Natural killer cell (primary cell): Measurements from ENCODE around the gene FGL2. TPM values are rescaled to one million over a fixed set of nuclear protein-coding genes. Genes with fewer than 3 reads are reported as not detected.

ENCODE experiments used
- ATAC-seq, 3 donors: fragments of 150-1000 bp in 2 of 3; fragments of 200-7000 bp in 1 of 3; cut with Tn5 transposase; 1 replicate in 1 of 3; 2 replicates in 2 of 3; pipeline ENCODE4 v1.10.0; 2021; ENCODE audit warnings: mild to moderate bottlenecking in 2 of 3, moderate library complexity in 2 of 3
- DNase-seq, 2 donors: peaks; one replicate each; pipeline versions ENCODE4 v3.0.0 to v3.0.0-alpha.2; 2013 to 2021; ENCODE audit warnings: mixed read lengths in 1 of 2
- H3K27ac ChIP-seq: one replicate; pipeline ENCODE4 v1.5.1; 2013; ENCODE audit warnings: mild to moderate bottlenecking, low read length
- H3K27me3 ChIP-seq: one replicate; pipeline ENCODE4 v1.6.1; 2013; ENCODE audit warnings: low read length; ENCODE audit not compliant: control insufficient read depth, insufficient read depth
- H3K36me3 ChIP-seq: one replicate; pipeline ENCODE4 v1.6.1; 2013; ENCODE audit warnings: low read length; ENCODE audit not compliant: control insufficient read depth, insufficient read depth
- H3K4me1 ChIP-seq: one replicate; pipeline ENCODE4 v1.6.1; 2013; ENCODE audit warnings: low read length; ENCODE audit not compliant: control insufficient read depth, insufficient read depth
- H3K4me3 ChIP-seq: one replicate; pipeline ENCODE4 v1.5.1; 2013; ENCODE audit warnings: low read length
- H3K9me3 ChIP-seq: one replicate; pipeline ENCODE4 v1.6.1; 2013; ENCODE audit warnings: low read length; ENCODE audit not compliant: control insufficient read depth, insufficient read depth
- H3K27ac Mint-ChIP-seq, 2 donors: one replicate each; pipeline ENCODE4 v1.8.0; 2022; ENCODE audit warnings: mild to moderate bottlenecking in 2 of 2, mixed read lengths in 2 of 2, moderate library complexity in 1 of 2
- H3K27me3 Mint-ChIP-seq, 2 donors: one replicate each; pipeline ENCODE4 v1.8.0; 2022; ENCODE audit warnings: low read depth in 2 of 2, mixed read lengths in 2 of 2
- H3K36me3 Mint-ChIP-seq: one replicate; pipeline ENCODE4 v1.8.0; 2022; ENCODE audit warnings: mixed read lengths
- H3K4me1 Mint-ChIP-seq, 2 donors: one replicate each; pipeline ENCODE4 v1.8.0; 2022; ENCODE audit warnings: mixed read lengths in 2 of 2
- H3K4me3 Mint-ChIP-seq: one replicate; pipeline ENCODE4 v1.8.0; 2022; ENCODE audit warnings: mild to moderate bottlenecking, moderate library complexity, mixed read lengths
- H3K9me3 Mint-ChIP-seq, 2 donors: one replicate each; pipeline ENCODE4 v1.8.0; 2022; ENCODE audit warnings: mixed read lengths in 2 of 2
- WGBS: methylation state at CpG from one replicate; pipeline ENCODE4 v1.1.7; 2013; ENCODE audit warnings: missing lambda C conversion rate; ENCODE audit not compliant: insufficient coverage; 5-methylcytosine and 5-hydroxymethylcytosine counted together
- intact Hi-C: fragments of 100-400 bp; cut with micrococcal nuclease; formaldehyde crosslinking; loops from one replicate; pipeline ENCODE4 v1.14.2; 2022
- total RNA-seq, 4 donors: library from RNA; stranded (reverse); fragments of 120-200 nt in 1 of 4; gene quantifications; one replicate each; pipeline versions ENCODE4 v1.2.3 to v1.2.4, GENCODE V29; 2013 to 2022
- TF ChIP-seq, protein P1 (sequence below): fragments of 200-600 bp; IDR thresholded peaks from one replicate; pipeline ENCODE4 v1.8.0; 2022; ENCODE audit warnings: antibody characterized with exemption

Gene FGL2
- total RNA-seq, 3 donors from 2014 or later (not counting 1 experiment from before 2014, with no cell fraction given) = 38.4 to 51.5 (median 44.5) TPM

DNA sequence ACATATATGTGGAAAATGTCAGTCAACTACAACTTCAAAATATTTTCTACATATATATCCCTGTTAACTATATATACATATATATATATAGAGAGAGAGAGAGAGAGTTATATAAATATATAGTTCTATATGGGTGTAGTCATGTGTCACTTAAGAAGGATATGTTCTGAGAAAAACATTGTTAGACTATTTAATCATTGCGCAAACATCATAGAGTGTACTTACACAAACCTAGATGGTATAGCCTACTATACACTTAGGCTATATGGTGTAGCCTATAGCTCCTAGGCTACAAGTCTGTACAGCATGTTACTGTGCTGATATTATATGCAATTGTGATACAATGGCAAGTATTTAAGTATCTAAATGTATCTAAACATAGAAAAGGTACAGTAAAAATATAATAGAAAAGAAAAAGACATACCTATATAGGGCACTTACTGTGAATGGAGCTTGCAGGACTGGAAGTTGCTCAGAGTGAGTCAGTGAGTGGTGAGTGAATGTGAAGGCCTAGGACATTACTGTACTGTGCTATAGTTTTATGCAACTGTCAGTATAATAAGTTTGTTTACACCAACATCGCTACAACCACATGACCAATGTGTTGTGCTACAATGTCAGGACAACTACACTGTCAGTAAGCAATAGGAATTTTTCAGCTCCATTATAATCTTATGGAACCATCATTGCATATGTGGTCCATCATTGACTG, 18.0 kb upstream of the FGL2 start:
- WGBS = 83% methylated on average over 1 of the region's 2 CpGs

DNA sequence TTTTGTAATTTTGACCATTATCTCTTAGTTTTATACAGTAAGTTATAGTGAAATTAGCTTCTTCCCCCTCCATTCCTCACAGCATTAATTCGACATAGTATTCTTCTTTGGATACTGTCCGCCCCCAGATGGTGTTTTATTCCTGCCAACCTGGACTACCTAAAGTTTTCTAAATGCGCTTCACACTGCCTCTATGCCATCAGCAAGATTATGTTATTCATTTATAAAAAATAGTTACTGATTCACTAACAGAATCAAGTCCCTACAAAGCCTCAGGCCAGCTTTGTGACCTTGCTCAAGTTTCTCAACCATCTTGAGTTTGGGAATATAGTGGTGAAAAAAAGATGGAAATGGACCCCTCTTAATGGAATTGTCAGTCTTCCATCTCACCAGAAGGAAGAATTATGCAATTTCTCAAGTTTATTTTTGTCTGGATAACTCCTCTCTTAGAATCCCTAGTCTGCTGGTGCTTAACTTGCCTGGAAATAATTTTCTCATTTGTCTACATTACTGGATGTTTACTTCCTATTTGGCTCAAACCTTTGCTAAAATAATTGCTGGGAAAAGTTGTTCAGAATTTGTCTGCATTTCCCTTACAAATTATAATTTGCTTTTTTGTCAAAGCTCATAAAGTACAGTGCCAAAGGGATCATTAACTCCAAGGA, 16.7 kb upstream of the FGL2 start:
- intact Hi-C loops = no loop called here
- Mint-ChIP-seq H3K4me3 (no peak overlapping the region), H3K27me3 (no peaks in the 10 kb centered on the region), H3K9me3 (peaks cover 3 to 4% of the 10 kb centered on the region in 2 donors), H3K36me3 (peaks cover 12% of the 10 kb centered on the region), H3K4me1 (no peaks in the 10 kb centered on the region), H3K27ac (no peak overlapping the region)
- TF ChIP-seq, protein P1, sequence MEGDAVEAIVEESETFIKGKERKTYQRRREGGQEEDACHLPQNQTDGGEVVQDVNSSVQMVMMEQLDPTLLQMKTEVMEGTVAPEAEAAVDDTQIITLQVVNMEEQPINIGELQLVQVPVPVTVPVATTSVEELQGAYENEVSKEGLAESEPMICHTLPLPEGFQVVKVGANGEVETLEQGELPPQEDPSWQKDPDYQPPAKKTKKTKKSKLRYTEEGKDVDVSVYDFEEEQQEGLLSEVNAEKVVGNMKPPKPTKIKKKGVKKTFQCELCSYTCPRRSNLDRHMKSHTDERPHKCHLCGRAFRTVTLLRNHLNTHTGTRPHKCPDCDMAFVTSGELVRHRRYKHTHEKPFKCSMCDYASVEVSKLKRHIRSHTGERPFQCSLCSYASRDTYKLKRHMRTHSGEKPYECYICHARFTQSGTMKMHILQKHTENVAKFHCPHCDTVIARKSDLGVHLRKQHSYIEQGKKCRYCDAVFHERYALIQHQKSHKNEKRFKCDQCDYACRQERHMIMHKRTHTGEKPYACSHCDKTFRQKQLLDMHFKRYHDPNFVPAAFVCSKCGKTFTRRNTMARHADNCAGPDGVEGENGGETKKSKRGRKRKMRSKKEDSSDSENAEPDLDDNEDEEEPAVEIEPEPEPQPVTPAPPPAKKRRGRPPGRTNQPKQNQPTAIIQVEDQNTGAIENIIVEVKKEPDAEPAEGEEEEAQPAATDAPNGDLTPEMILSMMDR = no peak
- H3K36me3 ChIP-seq = no peaks in the 10 kb centered on the region
- peaks cover 12% of the 10 kb centered on the region for H3K9me3 ChIP-seq
- H3K4me1 ChIP-seq = no peaks in the 10 kb centered on the region
- 100% methylated on average over 2 of the region's 3 CpGs for WGBS
- H3K27ac ChIP-seq = no peak overlapping the region
- H3K4me3 ChIP-seq = no peak overlapping the region
- DNase-seq = no peak
- no peak for ATAC-seq
- no peaks in the 10 kb centered on the region for H3K27me3 ChIP-seq

More for the DNA sequence above, 18.0 kb upstream of the FGL2 start:
- Mint-ChIP-seq H3K4me3 (no peak overlapping the region), H3K4me1 (peaks cover 0 to 10% of the 10 kb centered on the region in 2 donors), H3K27ac (no peak overlapping the region), H3K36me3 (peaks cover 12% of the 10 kb centered on the region), H3K27me3 (no peaks in the 10 kb centered on the region), H3K9me3 (peaks cover 3 to 4% of the 10 kb centered on the region in 2 donors)
- H3K4me3 ChIP-seq = no peak overlapping the region
- H3K9me3 ChIP-seq = peaks cover 12% of the 10 kb centered on the region
- ATAC-seq (no peak), DNase-seq (no peak)
- no peaks in the 10 kb centered on the region for H3K27me3 ChIP-seq
- H3K36me3 ChIP-seq = no peaks in the 10 kb centered on the region
- no peak overlapping the region for H3K27ac ChIP-seq
- H3K4me1 ChIP-seq = no peaks in the 10 kb centered on the region
- TF ChIP-seq, protein P1 = no peak
- intact Hi-C loops = no loop called here

DNA sequence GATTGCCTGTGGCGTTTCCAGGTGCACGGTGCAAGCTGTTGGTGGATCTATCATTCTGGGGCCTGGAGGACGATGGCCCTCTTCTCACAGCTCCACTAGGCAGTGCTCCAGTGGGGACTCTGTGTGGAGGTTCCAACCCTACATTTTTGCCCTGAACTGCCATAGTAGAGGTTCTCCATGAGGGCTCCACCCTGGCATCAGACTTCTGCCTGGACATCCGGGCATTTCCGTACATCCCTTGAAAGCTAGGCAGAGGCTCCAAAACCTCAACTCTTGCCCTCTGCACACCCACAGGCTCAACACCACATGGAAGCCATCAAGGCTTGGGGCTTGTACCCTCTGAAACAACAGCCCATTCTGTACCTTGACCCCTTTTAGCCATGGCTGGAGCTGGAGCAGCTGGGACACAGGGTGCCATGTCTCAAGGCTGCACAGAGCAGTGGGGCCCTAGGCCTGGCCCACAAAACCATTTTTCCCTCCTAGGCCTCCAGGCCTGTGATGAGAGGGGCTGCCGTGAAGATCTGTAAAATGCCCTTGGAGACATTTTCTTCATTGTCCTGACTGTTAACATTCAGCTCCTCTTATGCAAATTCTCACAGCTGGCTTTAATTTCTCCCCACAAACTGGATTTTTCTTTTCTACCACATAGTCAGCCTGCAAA, 10.0 kb upstream of the FGL2 start:
- peaks cover 6 to 7% of the 10 kb centered on the region in 2 donors for H3K9me3 Mint-ChIP-seq
- Histone ChIP-seq H3K36me3 (no peaks in the 10 kb centered on the region), H3K27me3 (no peaks in the 10 kb centered on the region), H3K4me1 (no peaks in the 10 kb centered on the region), H3K4me3 (no peak overlapping the region), H3K27ac (no peak overlapping the region), H3K9me3 (peaks cover 14% of the 10 kb centered on the region)
- ATAC-seq (no peak), DNase-seq (no peak)
- no peak overlapping the region for H3K4me3 Mint-ChIP-seq
- TF ChIP-seq, protein P1 = no peak
- no peaks in the 10 kb centered on the region for H3K27me3 Mint-ChIP-seq
- H3K4me1 Mint-ChIP-seq = no peaks in the 10 kb centered on the region
- no peak overlapping the region for H3K27ac Mint-ChIP-seq
- peaks cover 12% of the 10 kb centered on the region for H3K36me3 Mint-ChIP-seq
- WGBS = over 99% methylated on average over 6 of the region's 6 CpGs
- intact Hi-C loops = no loop called here
